ENCODE data around the gene OSTC.

OSTC gene

DNA sequence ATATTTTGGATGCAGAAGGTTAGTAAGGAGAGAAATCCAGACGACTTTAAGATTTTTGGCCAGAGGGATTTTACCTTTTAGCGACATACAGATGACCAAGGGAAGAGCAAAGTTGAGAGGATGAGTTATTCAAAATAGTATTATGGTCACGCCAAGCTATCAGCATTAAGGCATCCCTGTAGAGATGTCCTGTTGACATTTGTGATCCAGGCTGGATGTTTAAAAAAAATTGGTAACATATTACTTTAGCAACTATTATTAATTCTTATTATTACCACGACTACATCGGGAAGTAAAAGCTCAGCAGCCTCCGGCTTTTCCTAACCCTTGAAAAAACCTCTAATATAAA is 562 bp upstream of the OSTC start:
- Histone ChIP-seq H3K4me3 (ENCODE audit: insufficient read length, low read depth) (no peak overlapping the region), H3K4me1 (ENCODE audit: insufficient read depth, insufficient read length) (no peaks in the 10 kb centered on the region), H3K9me3 (ENCODE audit: insufficient read depth, low read length) (no peaks in the 10 kb centered on the region), H3K36me3 (ENCODE audit: insufficient read depth, insufficient read length, low read length) (peaks cover 15% of the 10 kb centered on the region), H3K27me3 (ENCODE audit: insufficient read depth, insufficient read length) (no peaks in the 10 kb centered on the region), H3K9ac (ENCODE audit: insufficient read length, low read depth) (no peak overlapping the region)
- TF ChIP-seq ZNF274 (IDR thresholded peaks at IDR 0.05; ENCODE audit: low read depth, low read length) = no peak
- TF ChIP-seq YY1 (IDR thresholded peaks at IDR 0.05; ENCODE audit: insufficient read depth, insufficient read length) = no peak
- TF ChIP-seq SUZ12 (IDR thresholded peaks at IDR 0.05; ENCODE audit: extremely low read depth, insufficient read depth, insufficient read length) = no peak
- no peak for DNase-seq (ENCODE audit: low read depth, low spot score)

GRCh38 chr4:108651014-108651791 is 804 bp downstream of the OSTC start:
- DNase-seq (ENCODE audit: low read depth, low spot score) = no peak
- Histone ChIP-seq H3K4me1 (ENCODE audit: insufficient read depth, insufficient read length) (no peaks in the 10 kb centered on the region), H3K4me3 (ENCODE audit: insufficient read length, low read depth) (peak overlapping the region; percentile 67), H3K36me3 (ENCODE audit: insufficient read depth, insufficient read length, low read length) (peaks cover 25% of the 10 kb centered on the region), H3K27me3 (ENCODE audit: insufficient read depth, insufficient read length) (no peaks in the 10 kb centered on the region), H3K9ac (ENCODE audit: insufficient read length, low read depth) (peak overlapping the region; percentile 96), H3K9me3 (ENCODE audit: insufficient read depth, low read length) (no peaks in the 10 kb centered on the region)
- TF ChIP-seq SUZ12 (IDR thresholded peaks at IDR 0.05; ENCODE audit: extremely low read depth, insufficient read depth, insufficient read length) (no peak), YY1 (IDR thresholded peaks at IDR 0.05; ENCODE audit: insufficient read depth, insufficient read length) (no peak), ZNF274 (IDR thresholded peaks at IDR 0.05; ENCODE audit: low read depth, low read length) (no peak)

- H3K4me3 ChIP-seq (ENCODE audit: insufficient read length, low read depth) = no peak overlapping the region
- H3K9ac ChIP-seq (ENCODE audit: insufficient read length, low read depth) = no peak overlapping the region
These were observed 12.2 kb downstream of the OSTC start for GRCh38 chr4:108662629-108663028.

GRCh38 chr4:108674356-108674977 is 24.1 kb downstream of the OSTC start:
- no peak for TF ChIP-seq ZNF274 (IDR thresholded peaks at IDR 0.05; ENCODE audit: low read depth, low read length)
- no peak for TF ChIP-seq YY1 (IDR thresholded peaks at IDR 0.05; ENCODE audit: insufficient read depth, insufficient read length)
- TF ChIP-seq SUZ12 (IDR thresholded peaks at IDR 0.05; ENCODE audit: extremely low read depth, insufficient read depth, insufficient read length) = no peak
- H3K9me3 ChIP-seq (ENCODE audit: insufficient read depth, low read length) = no peaks in the 10 kb centered on the region
- no peaks in the 10 kb centered on the region for H3K4me1 ChIP-seq (ENCODE audit: insufficient read depth, insufficient read length)
- H3K27me3 ChIP-seq (ENCODE audit: insufficient read depth, insufficient read length) = no peaks in the 10 kb centered on the region
- H3K36me3 ChIP-seq (ENCODE audit: insufficient read depth, insufficient read length, low read length) = peaks cover 6% of the 10 kb centered on the region
- no peak overlapping the region for H3K9ac ChIP-seq (ENCODE audit: insufficient read length, low read depth)
- no peak overlapping the region for H3K4me3 ChIP-seq (ENCODE audit: insufficient read length, low read depth)
- DNase-seq (ENCODE audit: low read depth, low spot score) = no peak

More at GRCh38 chr4:108662629-108663028, 12.2 kb downstream of the OSTC start:
- TF ChIP-seq SUZ12 (IDR thresholded peaks at IDR 0.05; ENCODE audit: extremely low read depth, insufficient read depth, insufficient read length) (no peak), YY1 (IDR thresholded peaks at IDR 0.05; ENCODE audit: insufficient read depth, insufficient read length) (no peak)
- Histone ChIP-seq H3K4me1 (ENCODE audit: insufficient read depth, insufficient read length) (no peaks in the 10 kb centered on the region), H3K27me3 (ENCODE audit: insufficient read depth, insufficient read length) (no peaks in the 10 kb centered on the region), H3K9me3 (ENCODE audit: insufficient read depth, low read length) (no peaks in the 10 kb centered on the region), H3K36me3 (ENCODE audit: insufficient read depth, insufficient read length, low read length) (peaks cover 58% of the 10 kb centered on the region)
- DNase-seq (ENCODE audit: low read depth, low spot score) = no peak

GRCh38 chr4:108681321-108681809 is 31.0 kb downstream of the OSTC start:
- TF ChIP-seq YY1 (IDR thresholded peaks at IDR 0.05; ENCODE audit: insufficient read depth, insufficient read length) = no peak
- TF ChIP-seq ZNF274 (IDR thresholded peaks at IDR 0.05; ENCODE audit: low read depth, low read length) = no peak
- no peak for TF ChIP-seq SUZ12 (IDR thresholded peaks at IDR 0.05; ENCODE audit: extremely low read depth, insufficient read depth, insufficient read length)
- no peak overlapping the region for H3K9ac ChIP-seq (ENCODE audit: insufficient read length, low read depth)
- no peak for DNase-seq (ENCODE audit: low read depth, low spot score)

DNA sequence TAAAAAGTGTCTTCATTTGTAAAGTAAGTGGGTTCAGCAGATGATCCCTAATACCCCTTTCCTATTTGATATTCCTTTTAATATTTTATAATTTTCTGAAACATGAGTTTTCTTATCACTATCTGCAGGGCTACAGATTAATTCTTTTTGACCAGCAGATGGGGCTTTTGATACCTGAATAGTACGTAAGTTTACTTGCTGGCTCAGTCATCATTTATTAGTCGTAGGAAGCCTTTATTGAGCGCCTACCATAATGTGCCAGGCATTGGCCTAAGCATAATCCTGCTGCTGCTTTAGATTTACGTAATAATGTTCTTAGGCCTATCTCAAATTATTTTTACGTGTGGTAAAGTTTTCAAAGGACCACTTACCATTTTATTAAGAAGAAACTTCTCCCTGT is 33.1 kb downstream of the OSTC start:
- no peak overlapping the region for H3K9ac ChIP-seq (ENCODE audit: insufficient read length, low read depth)
- no peak overlapping the region for H3K4me3 ChIP-seq (ENCODE audit: insufficient read length, low read depth)
- no peak for DNase-seq (ENCODE audit: low read depth, low spot score)
- TF ChIP-seq SUZ12 (IDR thresholded peaks at IDR 0.05; ENCODE audit: extremely low read depth, insufficient read depth, insufficient read length) = no peak
- TF ChIP-seq YY1 (IDR thresholded peaks at IDR 0.05; ENCODE audit: insufficient read depth, insufficient read length) = no peak
- TF ChIP-seq ZNF274 (IDR thresholded peaks at IDR 0.05; ENCODE audit: low read depth, low read length) = no peak
- H3K4me1 ChIP-seq (ENCODE audit: insufficient read depth, insufficient read length) = no peaks in the 10 kb centered on the region
- no peaks in the 10 kb centered on the region for H3K9me3 ChIP-seq (ENCODE audit: insufficient read depth, low read length)
- H3K27me3 ChIP-seq (ENCODE audit: insufficient read depth, insufficient read length) = no peaks in the 10 kb centered on the region
- H3K36me3 ChIP-seq (ENCODE audit: insufficient read depth, insufficient read length, low read length) = no peaks in the 10 kb centered on the region

More at GRCh38 chr4:108681321-108681809, 31.0 kb downstream of the OSTC start:
- Histone ChIP-seq H3K27me3 (ENCODE audit: insufficient read depth, insufficient read length) (no peaks in the 10 kb centered on the region), H3K4me3 (ENCODE audit: insufficient read length, low read depth) (no peak overlapping the region), H3K4me1 (ENCODE audit: insufficient read depth, insufficient read length) (no peaks in the 10 kb centered on the region), H3K36me3 (ENCODE audit: insufficient read depth, insufficient read length, low read length) (peaks cover 3% of the 10 kb centered on the region), H3K9me3 (ENCODE audit: insufficient read depth, low read length) (no peaks in the 10 kb centered on the region)

DNA sequence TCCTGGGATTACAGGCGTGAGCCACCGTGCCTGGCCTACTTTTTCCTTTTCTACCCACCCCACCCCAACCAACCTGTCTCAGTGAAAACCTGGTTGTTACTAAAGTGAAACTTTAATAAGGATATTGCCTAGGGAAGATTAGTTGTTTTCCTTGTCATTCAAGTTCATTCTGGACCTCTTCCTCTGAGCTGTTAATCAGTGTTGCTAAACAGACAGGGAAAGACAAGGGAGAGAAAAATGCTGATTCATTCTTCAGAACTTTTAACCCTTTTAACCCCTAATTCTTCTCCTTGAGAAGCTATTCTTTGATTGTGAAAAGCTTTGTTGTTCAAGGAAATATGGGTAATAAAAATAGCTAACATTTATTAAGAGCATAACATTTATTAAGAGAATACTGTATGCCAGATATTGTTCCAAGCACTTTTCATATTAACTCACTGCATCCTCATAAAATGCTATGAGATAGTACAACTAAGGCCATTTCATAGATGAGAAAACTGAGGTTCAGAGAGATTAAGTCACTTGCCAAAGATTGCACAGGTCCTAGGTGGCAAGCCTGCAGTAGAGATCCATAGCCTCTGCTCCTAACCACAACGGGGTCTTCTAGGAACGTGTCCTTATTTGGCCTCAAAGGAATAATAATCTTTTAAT is 34.8 kb downstream of the OSTC start:
- no peak for DNase-seq (ENCODE audit: low read depth, low spot score)

More for the DNA sequence above, 34.8 kb downstream of the OSTC start:
- H3K9me3 ChIP-seq (ENCODE audit: insufficient read depth, low read length) = no peaks in the 10 kb centered on the region
- no peak overlapping the region for H3K4me3 ChIP-seq (ENCODE audit: insufficient read length, low read depth)
- no peak overlapping the region for H3K9ac ChIP-seq (ENCODE audit: insufficient read length, low read depth)
- H3K4me1 ChIP-seq (ENCODE audit: insufficient read depth, insufficient read length) = no peaks in the 10 kb centered on the region
- no peak for TF ChIP-seq ZNF274 (IDR thresholded peaks at IDR 0.05; ENCODE audit: low read depth, low read length)
- no peak for TF ChIP-seq YY1 (IDR thresholded peaks at IDR 0.05; ENCODE audit: insufficient read depth, insufficient read length)
- TF ChIP-seq SUZ12 (IDR thresholded peaks at IDR 0.05; ENCODE audit: extremely low read depth, insufficient read depth, insufficient read length) = no peak
- no peaks in the 10 kb centered on the region for H3K27me3 ChIP-seq (ENCODE audit: insufficient read depth, insufficient read length)
- H3K36me3 ChIP-seq (ENCODE audit: insufficient read depth, insufficient read length, low read length) = no peaks in the 10 kb centered on the region

Measured in NT2/D1 (cell line).